DOHH2 (cell line): ENCODE measurements around the gene RBMS3.

Experiments
- H3F3A ChIP-seq: fragments of 200-600 bp; sonication (generic), shearing (Covaris generic); 2 replicates; pipeline ENCODE4 v1.6.0; 2016; ENCODE audit warnings: antibody characterized with exemption, mild to moderate bottlenecking; ENCODE audit not compliant: control insufficient read depth, insufficient read depth
- H3K27ac ChIP-seq: fragments of 200-600 bp; sonication (generic); 2 replicates; pipeline ENCODE4 v1.5.1; 2014; ENCODE audit warnings: low read depth, mild to moderate bottlenecking, low read length, moderate library complexity
- H3K27me3 ChIP-seq: fragments of 200-600 bp; sonication (generic); 2 replicates; pipeline ENCODE4 v1.6.1; 2014; ENCODE audit warnings: mild to moderate bottlenecking, low read length, mixed read lengths; ENCODE audit not compliant: control insufficient read depth
- H3K36me3 ChIP-seq: fragments of 200-600 bp; sonication (generic); 2 replicates; pipeline ENCODE4 v1.6.1; 2014; ENCODE audit warnings: mild to moderate bottlenecking, low read length, moderate library complexity, mixed read lengths; ENCODE audit not compliant: control insufficient read depth
- H3K4me1 ChIP-seq: fragments of 200-600 bp; sonication (generic); 2 replicates; pipeline ENCODE4 v1.6.1; 2014; ENCODE audit warnings: mild to moderate bottlenecking, low read length, mixed read lengths; ENCODE audit not compliant: control insufficient read depth
- H3K4me2 ChIP-seq: fragments of 200-600 bp; sonication (generic); 2 replicates; pipeline ENCODE4 v1.6.0; 2014; ENCODE audit warnings: mild to moderate bottlenecking, low read length, moderate library complexity
- H3K4me3 ChIP-seq: fragments of 200-600 bp; sonication (generic); 2 replicates; pipeline ENCODE4 v1.5.1; 2014; ENCODE audit warnings: mild to moderate bottlenecking, low read length, mixed read lengths
- H3K79me2 ChIP-seq: fragments of 200-600 bp; sonication (generic); 2 replicates; pipeline ENCODE4 v1.6.1; 2014; ENCODE audit warnings: mild to moderate bottlenecking, low read length, mixed read lengths; ENCODE audit not compliant: control insufficient read depth
- H3K9me2 ChIP-seq: fragments of 200-600 bp; sonication (generic); replicated peaks from 2 replicates; pipeline ENCODE4 v1.6.1; 2014; ENCODE audit warnings: mild to moderate bottlenecking, low read length, mixed read lengths; ENCODE audit not compliant: control insufficient read depth
- H3K9me3 ChIP-seq: fragments of 200-600 bp; sonication (generic); 2 replicates; pipeline ENCODE4 v1.6.1; 2014; ENCODE audit warnings: antibody characterized with exemption, low read length, mixed read lengths; ENCODE audit not compliant: control insufficient read depth, insufficient read depth
- H4K20me1 ChIP-seq: fragments of 200-600 bp; sonication (generic); 2 replicates; pipeline ENCODE4 v1.6.0; 2014; ENCODE audit warnings: low read depth, mild to moderate bottlenecking, antibody characterized with exemption, low read length, moderate library complexity; ENCODE audit not compliant: control insufficient read depth, insufficient read depth
- CTCF ChIP-seq: fragments of 200-600 bp; sonication (generic); IDR thresholded peaks from one replicate; pipeline ENCODE4 v1.5.1; 2014; ENCODE audit warnings: antibody characterized with exemption, mild to moderate bottlenecking, low read depth, low read length; ENCODE audit not compliant: poor library complexity, severe bottlenecking
- EZH2phosphoT487 ChIP-seq: fragments of 200-600 bp; sonication (generic); IDR thresholded peaks from 2 replicates; pipeline ENCODE4 v1.6.1; 2017; ENCODE audit warnings: borderline replicate concordance, mild to moderate bottlenecking, antibody characterized with exemption, low read length, moderate library complexity, mixed read lengths

Gene RBMS3

GRCh38 chr3:29646043-29646442 is 365.2 kb downstream of the RBMS3 start:
- Histone ChIP-seq H3F3A (no peaks in the 10 kb centered on the region), H3K9me2 (no peaks in the 10 kb centered on the region), H3K4me3 (no peak overlapping the region), H3K4me1 (peaks cover 11% of the 10 kb centered on the region), H4K20me1 (no peaks in the 10 kb centered on the region), H3K36me3 (no peaks in the 10 kb centered on the region), H3K9me3 (no peaks in the 10 kb centered on the region), H3K27me3 (no peaks in the 10 kb centered on the region), H3K79me2 (no peaks in the 10 kb centered on the region), H3K27ac (no peak overlapping the region), H3K4me2 (no peak overlapping the region)
- TF ChIP-seq CTCF (no peak), EZH2phosphoT487 (no peak)

DNA sequence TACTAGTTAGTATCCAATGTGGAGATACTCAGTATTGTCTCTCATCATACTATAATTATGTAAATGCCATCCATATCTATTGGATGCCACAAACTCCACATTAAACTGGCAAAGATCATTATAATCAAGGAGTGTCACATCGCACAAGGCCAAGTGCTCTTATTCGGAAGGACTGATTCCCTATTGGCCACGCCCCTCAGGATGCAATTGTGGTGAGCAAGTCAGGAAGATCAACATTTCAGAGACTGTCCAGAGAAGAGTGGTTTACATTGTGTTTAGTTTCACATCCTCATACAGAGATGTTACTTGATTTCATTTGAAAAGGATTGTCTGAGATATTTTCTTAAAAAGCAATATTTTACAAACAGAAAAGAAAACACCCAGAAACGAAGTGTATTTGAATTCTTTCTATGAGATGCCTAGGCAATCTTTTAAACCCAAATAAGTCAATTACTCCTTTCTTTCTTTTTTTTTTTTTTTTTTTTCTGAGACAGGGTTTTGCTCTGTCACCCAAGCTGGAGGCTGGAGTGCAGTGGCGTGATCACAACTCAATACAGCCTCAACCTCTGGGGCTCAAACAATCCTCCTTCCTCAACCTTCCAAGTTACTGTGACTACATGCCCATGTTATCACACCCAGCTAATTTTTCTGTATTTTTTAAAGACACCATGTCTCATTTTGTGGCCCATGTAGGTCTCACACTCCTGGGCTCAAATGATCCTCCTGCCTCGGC is 369.1 kb downstream of the RBMS3 start:
- no peaks in the 10 kb centered on the region for H3K9me3 ChIP-seq
- H3K36me3 ChIP-seq: no peaks in the 10 kb centered on the region
- H3F3A ChIP-seq: no peaks in the 10 kb centered on the region
- H3K4me2 ChIP-seq: no peak overlapping the region
- H3K9me2 ChIP-seq: no peaks in the 10 kb centered on the region
- no peaks in the 10 kb centered on the region for H3K27me3 ChIP-seq
- H3K4me3 ChIP-seq: no peak overlapping the region
- no peak overlapping the region for H3K27ac ChIP-seq
- no peaks in the 10 kb centered on the region for H3K79me2 ChIP-seq
- H3K4me1 ChIP-seq: peaks cover 11% of the 10 kb centered on the region
- H4K20me1 ChIP-seq: no peaks in the 10 kb centered on the region
- TF ChIP-seq EZH2phosphoT487 (no peak), CTCF (no peak)

- no peaks in the 10 kb centered on the region for H3K9me3 ChIP-seq
- no peak for TF ChIP-seq EZH2phosphoT487
- TF ChIP-seq CTCF: no peak
- H3K4me1 ChIP-seq: peaks cover 11% of the 10 kb centered on the region
- no peaks in the 10 kb centered on the region for H4K20me1 ChIP-seq
- H3F3A ChIP-seq: no peaks in the 10 kb centered on the region
- no peaks in the 10 kb centered on the region for H3K9me2 ChIP-seq
- no peaks in the 10 kb centered on the region for H3K79me2 ChIP-seq
- H3K4me3 ChIP-seq: no peak overlapping the region
- H3K27me3 ChIP-seq: no peaks in the 10 kb centered on the region
- H3K4me2 ChIP-seq: no peak overlapping the region
- no peak overlapping the region for H3K27ac ChIP-seq
- no peaks in the 10 kb centered on the region for H3K36me3 ChIP-seq
These were observed 372.8 kb downstream of the RBMS3 start for GRCh38 chr3:29653680-29654079.
